Mesendoderm (in vitro differentiated cells): ENCODE data around the gene DCAF4.
A peak's percentile ranks its signal among the peaks of the same experiment; 100 is the strongest.

Experiments used
- DNase-seq: peaks from one replicate; pipeline ENCODE4 v3.0.0; 2013
- H2AK5ac ChIP-seq: 2 replicates; pipeline ENCODE4 v1.6.1; 2013; ENCODE audit warnings: low read length, inconsistent platforms
- H2BK120ac ChIP-seq: 2 replicates; pipeline ENCODE4 v1.6.1; 2013; ENCODE audit warnings: low read depth, mild to moderate bottlenecking, low read length, moderate library complexity, mixed read lengths
- H2BK15ac ChIP-seq: replicated peaks from 2 replicates; pipeline ENCODE4 v1.6.1; 2013; ENCODE audit warnings: low read depth, mild to moderate bottlenecking, moderate library complexity
- H2BK5ac ChIP-seq: 2 replicates; pipeline ENCODE4 v1.6.1; 2013; ENCODE audit warnings: low read length, inconsistent platforms
- H3K18ac ChIP-seq: 2 replicates; pipeline ENCODE4 v1.6.1; 2013; ENCODE audit warnings: mild to moderate bottlenecking, low read length, mixed read lengths
- H3K23ac ChIP-seq: one replicate; pipeline ENCODE4 v1.6.1; 2013; ENCODE audit warnings: low read length
- H3K27ac ChIP-seq: 2 replicates; pipeline ENCODE4 v1.5.1; 2013; ENCODE audit warnings: low read depth, mild to moderate bottlenecking, inconsistent platforms, low read length, moderate library complexity
- H3K27me3 ChIP-seq: 2 replicates; pipeline ENCODE4 v1.6.1; 2013; ENCODE audit warnings: low read length, control low read depth, mild to moderate bottlenecking, inconsistent platforms; ENCODE audit not compliant: insufficient read depth, poor library complexity
- H3K36me3 ChIP-seq: 2 replicates; pipeline ENCODE4 v1.6.1; 2013; ENCODE audit warnings: low read length, inconsistent platforms; ENCODE audit not compliant: control insufficient read depth, insufficient read depth
- H3K4ac ChIP-seq: one replicate; pipeline ENCODE4 v1.6.1; 2013; ENCODE audit warnings: low read depth, mild to moderate bottlenecking, low read length, moderate library complexity
- H3K4me1 ChIP-seq: 2 replicates; pipeline ENCODE4 v1.6.1; 2013; ENCODE audit warnings: low read depth, low read length, inconsistent platforms; ENCODE audit not compliant: control insufficient read depth
- H3K4me2 ChIP-seq: 2 replicates; pipeline ENCODE4 v1.6.1; 2013; ENCODE audit warnings: low read length
- H3K4me3 ChIP-seq: 2 replicates; pipeline ENCODE4 v1.5.1; 2013; ENCODE audit warnings: mild to moderate bottlenecking, low read length
- H3K56ac ChIP-seq: one replicate; pipeline ENCODE4 v1.6.1; 2013; ENCODE audit warnings: low read length
- H3K79me1 ChIP-seq: 2 replicates; pipeline ENCODE4 v1.6.1; 2013; ENCODE audit warnings: low read length, inconsistent platforms
- H3K79me2 ChIP-seq: 2 replicates; pipeline ENCODE4 v1.6.1; 2013; ENCODE audit warnings: mild to moderate bottlenecking, low read length; ENCODE audit not compliant: control insufficient read depth, insufficient read depth
- H3K9ac ChIP-seq: 2 replicates; pipeline ENCODE4 v1.6.1; 2013; ENCODE audit warnings: low read length, inconsistent platforms
- H4K5ac ChIP-seq: one replicate; pipeline ENCODE4 v1.6.1; 2013; ENCODE audit warnings: low read length
- H4K8ac ChIP-seq: one replicate; pipeline ENCODE4 v1.6.1; 2013; ENCODE audit warnings: low read depth, mild to moderate bottlenecking, control low read depth, low read length, moderate library complexity
- WGBS: extraction: QIAGEN DNeasy Blood & Tissue Kit; methylation state at CpG from one replicate; pipeline ENCODE4 v1.1.7; 2013; ENCODE audit warnings: low lambda C conversion rate, missing lambda C conversion rate; ENCODE audit not compliant: insufficient coverage; ENCODE audit errors: extremely low coverage; 5-methylcytosine and 5-hydroxymethylcytosine counted together

The DCAF4 gene

GRCh38 chr14:72966038-72966437 is 39.8 kb downstream of the DCAF4 start:
- Histone ChIP-seq H3K36me3 (peaks cover 2% of the 10 kb centered on the region), H2AK5ac (no peak overlapping the region), H4K5ac (no peak overlapping the region), H3K18ac (no peak overlapping the region), H2BK120ac (no peak overlapping the region), H3K4ac (no peak overlapping the region), H3K4me2 (no peak overlapping the region), H3K23ac (no peak overlapping the region), H2BK15ac (no peak overlapping the region), H3K27ac (no peak overlapping the region), H3K4me1 (no peaks in the 10 kb centered on the region), H3K79me1 (no peaks in the 10 kb centered on the region), H3K9ac (no peak overlapping the region), H2BK5ac (no peak overlapping the region), H3K79me2 (no peaks in the 10 kb centered on the region), H3K27me3 (no peaks in the 10 kb centered on the region), H3K56ac (no peak overlapping the region), H4K8ac (no peak overlapping the region), H3K4me3 (no peak overlapping the region)
- WGBS: no CpG with 5 or more reads among the region's 6 CpGs
- no peak for DNase-seq

- no peak overlapping the region for H3K4me2 ChIP-seq
- H3K36me3 ChIP-seq: peaks cover 2% of the 10 kb centered on the region
- H3K18ac ChIP-seq: no peak overlapping the region
- no peak overlapping the region for H2BK120ac ChIP-seq
- H3K79me2 ChIP-seq: no peaks in the 10 kb centered on the region
- no peak overlapping the region for H3K56ac ChIP-seq
- WGBS: no CpG with 5 or more reads among the region's 5 CpGs
- H3K4me3 ChIP-seq: no peak overlapping the region
- no peak overlapping the region for H3K4ac ChIP-seq
- no peak overlapping the region for H3K9ac ChIP-seq
- no peaks in the 10 kb centered on the region for H3K79me1 ChIP-seq
- no peak overlapping the region for H3K27ac ChIP-seq
- no peak overlapping the region for H2AK5ac ChIP-seq
- no peak overlapping the region for H2BK5ac ChIP-seq
- H3K23ac ChIP-seq: no peak overlapping the region
- H4K8ac ChIP-seq: no peak overlapping the region
- no peak overlapping the region for H2BK15ac ChIP-seq
- no peak for DNase-seq
- H4K5ac ChIP-seq: no peak overlapping the region
- no peaks in the 10 kb centered on the region for H3K4me1 ChIP-seq
- H3K27me3 ChIP-seq: no peaks in the 10 kb centered on the region
Observed at GRCh38 chr14:72968316-72968715, 42.1 kb downstream of the DCAF4 start.

- no peaks in the 10 kb centered on the region for H3K27me3 ChIP-seq
- H3K23ac ChIP-seq: no peak overlapping the region
- no peak overlapping the region for H3K4ac ChIP-seq
- H2BK120ac ChIP-seq: no peak overlapping the region
- H4K5ac ChIP-seq: no peak overlapping the region
- no peak for DNase-seq
- H2BK15ac ChIP-seq: no peak overlapping the region
- no peak overlapping the region for H3K9ac ChIP-seq
- H3K4me1 ChIP-seq: no peaks in the 10 kb centered on the region
- H2AK5ac ChIP-seq: no peak overlapping the region
- H3K36me3 ChIP-seq: peaks cover 4% of the 10 kb centered on the region
- WGBS: no CpG with 5 or more reads among the region's 17 CpGs
- no peak overlapping the region for H3K56ac ChIP-seq
- H3K18ac ChIP-seq: no peak overlapping the region
- H3K79me2 ChIP-seq: no peaks in the 10 kb centered on the region
- no peak overlapping the region for H3K27ac ChIP-seq
- H3K4me2 ChIP-seq: no peak overlapping the region
- H3K4me3 ChIP-seq: no peak overlapping the region
- H3K79me1 ChIP-seq: no peaks in the 10 kb centered on the region
- no peak overlapping the region for H4K8ac ChIP-seq
- H2BK5ac ChIP-seq: no peak overlapping the region
Observed at GRCh38 chr14:72970058-72970630, 43.9 kb downstream of the DCAF4 start.

GRCh38 chr14:72970824-72971434 is 44.7 kb downstream of the DCAF4 start:
- H3K56ac ChIP-seq: no peak overlapping the region
- no CpG with 5 or more reads among the region's 20 CpGs for WGBS

GRCh38 chr14:72974661-72975060 is 48.4 kb downstream of the DCAF4 start:
- H3K36me3 ChIP-seq: peaks cover 2% of the 10 kb centered on the region
- no peak overlapping the region for H2BK5ac ChIP-seq
- no peak overlapping the region for H3K9ac ChIP-seq
- no peaks in the 10 kb centered on the region for H3K79me1 ChIP-seq
- H2AK5ac ChIP-seq: no peak overlapping the region
- no peak overlapping the region for H3K4me2 ChIP-seq
- H3K4me3 ChIP-seq: no peak overlapping the region
- no peaks in the 10 kb centered on the region for H3K79me2 ChIP-seq
- no peak for DNase-seq
- no peaks in the 10 kb centered on the region for H3K27me3 ChIP-seq
- no peak overlapping the region for H4K8ac ChIP-seq
- H4K5ac ChIP-seq: no peak overlapping the region
- H3K56ac ChIP-seq: no peak overlapping the region
- no peak overlapping the region for H2BK15ac ChIP-seq
- no peak overlapping the region for H3K18ac ChIP-seq
- H3K27ac ChIP-seq: no peak overlapping the region
- no CpG with 5 or more reads among the region's 12 CpGs for WGBS
- no peak overlapping the region for H3K23ac ChIP-seq
- no peaks in the 10 kb centered on the region for H3K4me1 ChIP-seq
- no peak overlapping the region for H2BK120ac ChIP-seq
- H3K4ac ChIP-seq: no peak overlapping the region

More at GRCh38 chr14:72970824-72971434, 44.7 kb downstream of the DCAF4 start:
- no peak overlapping the region for H2BK5ac ChIP-seq
- no peak overlapping the region for H3K4me2 ChIP-seq
- no peak overlapping the region for H3K18ac ChIP-seq
- no peak overlapping the region for H4K8ac ChIP-seq
- no peak overlapping the region for H2BK15ac ChIP-seq
- H3K27ac ChIP-seq: no peak overlapping the region
- no peak overlapping the region for H3K4me3 ChIP-seq
- no peaks in the 10 kb centered on the region for H3K79me2 ChIP-seq
- peaks cover 4% of the 10 kb centered on the region for H3K36me3 ChIP-seq
- no peaks in the 10 kb centered on the region for H3K79me1 ChIP-seq
- no peak overlapping the region for H4K5ac ChIP-seq
- no peak overlapping the region for H3K9ac ChIP-seq
- no peak overlapping the region for H2BK120ac ChIP-seq
- H3K4me1 ChIP-seq: no peaks in the 10 kb centered on the region
- DNase-seq: no peak
- no peaks in the 10 kb centered on the region for H3K27me3 ChIP-seq
- H3K4ac ChIP-seq: no peak overlapping the region
- H2AK5ac ChIP-seq: no peak overlapping the region
- no peak overlapping the region for H3K23ac ChIP-seq

- peak; percentile 22 for DNase-seq
- Histone ChIP-seq H3K4me3 (no peak overlapping the region), H3K18ac (no peak overlapping the region), H3K23ac (no peak overlapping the region), H3K27me3 (no peaks in the 10 kb centered on the region), H4K5ac (no peak overlapping the region), H3K27ac (no peak overlapping the region), H3K79me2 (no peaks in the 10 kb centered on the region), H3K9ac (no peak overlapping the region), H2BK120ac (no peak overlapping the region), H3K4ac (no peak overlapping the region), H2BK15ac (no peak overlapping the region), H3K4me2 (no peak overlapping the region), H2AK5ac (no peak overlapping the region), H4K8ac (no peak overlapping the region), H3K4me1 (no peaks in the 10 kb centered on the region), H3K36me3 (peaks cover 2% of the 10 kb centered on the region), H3K56ac (no peak overlapping the region), H3K79me1 (no peaks in the 10 kb centered on the region), H2BK5ac (no peak overlapping the region)
- no CpG with 5 or more reads among the region's 4 CpGs for WGBS
Observed at GRCh38 chr14:72975770-72976169, 49.5 kb downstream of the DCAF4 start.
